ENCODE results near the gene ACTL8.
A peak's percentile ranks its signal among the peaks of the same experiment; 100 is the strongest.

ACTL8 gene

DNA sequence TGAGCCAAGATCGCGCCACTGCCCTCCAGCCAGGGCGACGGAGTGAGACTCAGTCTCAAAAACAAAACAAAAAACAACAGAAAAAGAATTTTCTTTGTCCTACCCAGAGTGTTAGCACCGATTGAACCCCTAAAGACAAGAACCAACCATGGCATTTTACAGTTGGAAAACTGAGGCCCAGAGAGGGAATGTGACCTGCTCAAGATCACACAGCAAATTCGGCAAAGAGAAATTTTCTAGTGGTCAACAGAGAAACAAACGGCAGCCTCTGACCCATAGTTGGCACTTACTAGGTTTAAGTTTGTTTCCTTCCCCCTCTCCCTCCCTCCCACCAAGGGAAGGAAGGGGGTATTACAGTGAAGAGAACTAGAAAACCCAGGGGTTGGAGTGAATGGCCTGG, 20.5 kb upstream of the ACTL8 start:
- Histone ChIP-seq H2BK120ac (ENCODE audit: low read depth, low read length) (no peak overlapping the region), H3K14ac (ENCODE audit: low read length) (no peak overlapping the region), H2BK5ac (ENCODE audit: low read length) (no peak overlapping the region), H2AK5ac (ENCODE audit: low read depth, low read length) (no peak overlapping the region), H3K27ac (replicated peaks; ENCODE audit: low read length) (no peak overlapping the region), H3K79me1 (ENCODE audit: low read depth, low read length) (no peaks in the 10 kb centered on the region), H4K91ac (ENCODE audit: low read depth, low read length, poor library complexity) (no peak overlapping the region), H3K27me3 (ENCODE audit: control insufficient read depth in 3 of 3, insufficient read depth in 3 of 3, low read depth in 1 of 3, low read length in 3 of 3) (peaks cover 0 to 26% (median 2%) of the 10 kb centered on the region in 3 experiments), H4K8ac (ENCODE audit: low read depth, low read length) (no peak overlapping the region), H3K4ac (ENCODE audit: low read length) (no peak overlapping the region), H2BK15ac (ENCODE audit: low read length) (no peak overlapping the region), H3K9ac (ENCODE audit: low read depth, low read length, poor library complexity) (no peak overlapping the region), H3K4me3 (ENCODE audit: low read length in 2 of 2) (no peak overlapping the region), H2AFZ (ENCODE audit: low read length) (no peak overlapping the region), H2BK12ac (ENCODE audit: low read length) (no peak overlapping the region), H3K18ac (ENCODE audit: low read length) (no peak overlapping the region), H3K4me2 (ENCODE audit: insufficient read depth, low read length, poor library complexity, severe bottlenecking) (no peak overlapping the region), H3K4me1 (ENCODE audit: control insufficient read depth in 2 of 2, insufficient read depth in 1 of 2, low read depth in 1 of 2, low read length in 2 of 2) (peaks cover 0 to 13% of the 10 kb centered on the region in 2 donors), H3K23ac (ENCODE audit: low read depth, low read length, poor library complexity) (no peak overlapping the region), H3K36me3 (replicated peaks in 1 of 2; ENCODE audit: control insufficient read depth in 2 of 2, insufficient read depth in 2 of 2, low read length in 2 of 2) (no peaks in the 10 kb centered on the region), H3K9me3 (replicated peaks in 1 of 2; ENCODE audit: control insufficient read depth in 2 of 2, insufficient read depth in 1 of 2, low read depth in 1 of 2, low read length in 2 of 2) (no peaks in the 10 kb centered on the region)
- no CpG with 5 or more reads among the region's 7 CpGs for WGBS, 2 donors (ENCODE audit: extremely low coverage in 2 of 2, insufficient read length in 2 of 2, insufficient replicate concordance in 1 of 2)
- DNase-seq (ENCODE audit: low spot score): no peak

DNA sequence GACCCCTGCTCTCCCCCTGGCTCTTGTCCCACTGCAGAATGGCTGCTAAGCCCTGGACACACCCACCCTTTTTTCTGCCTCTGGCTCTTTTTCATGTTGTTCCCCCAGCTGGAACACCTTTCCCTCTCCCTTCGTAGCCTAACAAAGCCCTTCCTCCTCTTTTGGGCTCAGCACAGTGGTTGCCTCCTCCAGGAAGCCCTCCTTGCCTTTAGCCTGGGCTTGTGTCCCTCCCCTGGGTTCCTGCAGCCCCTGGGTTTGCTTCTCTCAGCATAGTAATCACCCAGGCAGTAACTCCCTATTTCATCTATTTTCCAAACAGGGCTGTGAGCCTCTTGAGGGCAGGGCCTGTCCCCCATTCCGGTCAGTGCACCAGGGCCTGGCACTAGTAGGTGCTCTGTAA, 19.8 kb upstream of the ACTL8 start:
- Histone ChIP-seq H4K91ac (ENCODE audit: low read depth, low read length, poor library complexity) (peak overlapping the region; percentile 53), H3K18ac (ENCODE audit: low read length) (peak overlapping the region; percentile 89), H3K14ac (ENCODE audit: low read length) (peak overlapping the region; percentile 57), H4K8ac (ENCODE audit: low read depth, low read length) (no peak overlapping the region), H3K36me3 (replicated peaks in 1 of 2; ENCODE audit: control insufficient read depth in 2 of 2, insufficient read depth in 2 of 2, low read length in 2 of 2) (no peaks in the 10 kb centered on the region), H2AK5ac (ENCODE audit: low read depth, low read length) (peak overlapping the region; percentile 60), H2BK12ac (ENCODE audit: low read length) (peak overlapping the region; percentile 65), H3K4me2 (ENCODE audit: insufficient read depth, low read length, poor library complexity, severe bottlenecking) (no peak overlapping the region), H2BK120ac (ENCODE audit: low read depth, low read length) (peak overlapping the region; percentile 57), H2AFZ (ENCODE audit: low read length) (no peak overlapping the region), H3K4me1 (ENCODE audit: control insufficient read depth in 2 of 2, insufficient read depth in 1 of 2, low read depth in 1 of 2, low read length in 2 of 2) (peaks cover 0 to 13% of the 10 kb centered on the region in 2 donors), H3K27ac (replicated peaks; ENCODE audit: low read length) (no peak overlapping the region), H2BK5ac (ENCODE audit: low read length) (peak overlapping the region; percentile 16), H3K4me3 (ENCODE audit: low read length in 2 of 2) (no peak overlapping the region), H3K9ac (ENCODE audit: low read depth, low read length, poor library complexity) (no peak overlapping the region), H3K4ac (ENCODE audit: low read length) (no peak overlapping the region), H3K23ac (ENCODE audit: low read depth, low read length, poor library complexity) (peak overlapping the region; percentile 87), H2BK15ac (ENCODE audit: low read length) (peak overlapping the region; percentile 79), H3K79me1 (ENCODE audit: low read depth, low read length) (no peaks in the 10 kb centered on the region), H3K27me3 (ENCODE audit: control insufficient read depth in 3 of 3, insufficient read depth in 3 of 3, low read depth in 1 of 3, low read length in 3 of 3) (peaks cover 0 to 26% (median 2%) of the 10 kb centered on the region in 3 experiments), H3K9me3 (replicated peaks in 1 of 2; ENCODE audit: control insufficient read depth in 2 of 2, insufficient read depth in 1 of 2, low read depth in 1 of 2, low read length in 2 of 2) (no peaks in the 10 kb centered on the region)
- WGBS, 2 donors (ENCODE audit: extremely low coverage in 2 of 2, insufficient read length in 2 of 2, insufficient replicate concordance in 1 of 2): no CpG with 5 or more reads among the region's 2 CpGs
- DNase-seq (ENCODE audit: low spot score): no peak

DNA sequence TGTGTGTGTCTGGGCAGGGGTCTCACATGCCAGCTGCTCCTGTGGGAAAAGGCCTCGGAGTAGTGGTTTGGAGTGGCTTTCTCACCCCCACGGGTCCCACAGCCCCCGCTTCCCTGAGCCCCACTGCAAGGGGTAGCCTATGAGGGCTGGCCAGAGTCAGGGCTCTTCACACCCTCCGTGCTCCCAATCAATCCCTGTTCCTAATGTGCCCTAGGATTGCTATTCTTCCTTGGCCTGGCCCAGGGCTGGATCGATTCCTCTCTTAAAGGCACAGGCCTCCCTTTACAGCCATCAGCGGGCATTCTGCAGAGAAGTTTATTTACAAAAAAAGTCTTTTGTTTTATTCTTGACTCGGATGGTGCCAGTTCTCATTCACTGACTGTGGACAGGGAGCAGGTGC, 19.3 kb upstream of the ACTL8 start:
- Histone ChIP-seq H2AFZ (ENCODE audit: low read length) (no peak overlapping the region), H2BK5ac (ENCODE audit: low read length) (peak overlapping the region; percentile 16), H2BK120ac (ENCODE audit: low read depth, low read length) (peak overlapping the region; percentile 57), H2AK5ac (ENCODE audit: low read depth, low read length) (peak overlapping the region; percentile 60), H3K4me2 (ENCODE audit: insufficient read depth, low read length, poor library complexity, severe bottlenecking) (no peak overlapping the region), H2BK12ac (ENCODE audit: low read length) (peak overlapping the region; percentile 65), H2BK15ac (ENCODE audit: low read length) (peak overlapping the region; percentile 79), H3K9me3 (replicated peaks in 1 of 2; ENCODE audit: control insufficient read depth in 2 of 2, insufficient read depth in 1 of 2, low read depth in 1 of 2, low read length in 2 of 2) (no peaks in the 10 kb centered on the region), H3K9ac (ENCODE audit: low read depth, low read length, poor library complexity) (no peak overlapping the region), H3K18ac (ENCODE audit: low read length) (peak overlapping the region; percentile 89), H4K8ac (ENCODE audit: low read depth, low read length) (no peak overlapping the region), H3K27me3 (ENCODE audit: control insufficient read depth in 3 of 3, insufficient read depth in 3 of 3, low read depth in 1 of 3, low read length in 3 of 3) (peaks cover 0 to 23% (median 0%) of the 10 kb centered on the region in 3 experiments), H3K4me3 (ENCODE audit: low read length in 2 of 2) (no peak overlapping the region), H4K91ac (ENCODE audit: low read depth, low read length, poor library complexity) (peak overlapping the region; percentile 53), H3K14ac (ENCODE audit: low read length) (peak overlapping the region; percentile 57), H3K4ac (ENCODE audit: low read length) (no peak overlapping the region), H3K36me3 (replicated peaks in 1 of 2; ENCODE audit: control insufficient read depth in 2 of 2, insufficient read depth in 2 of 2, low read length in 2 of 2) (no peaks in the 10 kb centered on the region), H3K27ac (replicated peaks; ENCODE audit: low read length) (no peak overlapping the region), H3K23ac (ENCODE audit: low read depth, low read length, poor library complexity) (peak overlapping the region; percentile 87), H3K79me1 (ENCODE audit: low read depth, low read length) (no peaks in the 10 kb centered on the region), H3K4me1 (ENCODE audit: control insufficient read depth in 2 of 2, insufficient read depth in 1 of 2, low read depth in 1 of 2, low read length in 2 of 2) (peaks cover 0 to 13% of the 10 kb centered on the region in 2 donors)
- WGBS, 2 donors (ENCODE audit: extremely low coverage in 2 of 2, insufficient read length in 2 of 2, insufficient replicate concordance in 1 of 2): no CpG with 5 or more reads among the region's 7 CpGs
- no peak for DNase-seq (ENCODE audit: low spot score)

DNA sequence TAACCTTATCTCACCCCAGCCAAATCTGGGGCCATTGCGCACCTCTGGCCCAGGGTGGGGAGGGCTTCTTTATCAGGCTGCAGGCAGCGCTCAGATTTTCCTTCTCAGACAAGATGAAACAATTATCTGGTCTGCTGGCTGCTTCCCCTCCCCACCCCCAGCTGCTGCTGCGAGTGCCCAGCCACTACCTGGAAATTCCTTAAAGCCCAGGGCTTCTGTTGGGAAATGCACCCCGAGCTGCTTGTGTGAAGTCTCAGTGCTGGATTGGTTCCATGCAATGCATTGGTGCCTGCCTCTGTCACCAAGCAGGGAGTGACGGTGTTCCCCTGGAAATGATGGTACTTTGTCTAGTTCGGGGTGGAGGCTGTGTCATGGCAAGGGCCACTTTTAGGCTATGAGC, 18.5 kb upstream of the ACTL8 start:
- Histone ChIP-seq H2BK12ac (ENCODE audit: low read length) (no peak overlapping the region), H3K27ac (replicated peaks; ENCODE audit: low read length) (no peak overlapping the region), H2BK15ac (ENCODE audit: low read length) (peak overlapping the region; percentile 15), H3K4ac (ENCODE audit: low read length) (no peak overlapping the region), H3K79me1 (ENCODE audit: low read depth, low read length) (no peaks in the 10 kb centered on the region), H3K4me1 (ENCODE audit: control insufficient read depth in 2 of 2, insufficient read depth in 1 of 2, low read depth in 1 of 2, low read length in 2 of 2) (peaks cover 0 to 13% of the 10 kb centered on the region in 2 donors), H4K8ac (ENCODE audit: low read depth, low read length) (no peak overlapping the region), H3K9me3 (replicated peaks in 1 of 2; ENCODE audit: control insufficient read depth in 2 of 2, insufficient read depth in 1 of 2, low read depth in 1 of 2, low read length in 2 of 2) (no peaks in the 10 kb centered on the region), H3K4me2 (ENCODE audit: insufficient read depth, low read length, poor library complexity, severe bottlenecking) (no peak overlapping the region), H3K14ac (ENCODE audit: low read length) (peak overlapping the region; percentile 91), H3K4me3 (ENCODE audit: low read length in 2 of 2) (no peak overlapping the region), H3K36me3 (replicated peaks in 1 of 2; ENCODE audit: control insufficient read depth in 2 of 2, insufficient read depth in 2 of 2, low read length in 2 of 2) (no peaks in the 10 kb centered on the region), H3K23ac (ENCODE audit: low read depth, low read length, poor library complexity) (no peak overlapping the region), H2AFZ (ENCODE audit: low read length) (no peak overlapping the region), H2BK5ac (ENCODE audit: low read length) (no peak overlapping the region), H3K9ac (ENCODE audit: low read depth, low read length, poor library complexity) (no peak overlapping the region), H2AK5ac (ENCODE audit: low read depth, low read length) (peak overlapping the region; percentile 53), H3K18ac (ENCODE audit: low read length) (peak overlapping the region; percentile 28), H3K27me3 (ENCODE audit: control insufficient read depth in 3 of 3, insufficient read depth in 3 of 3, low read depth in 1 of 3, low read length in 3 of 3) (peaks cover 0 to 20% (median 0%) of the 10 kb centered on the region in 3 experiments), H4K91ac (ENCODE audit: low read depth, low read length, poor library complexity) (peak overlapping the region; percentile 15), H2BK120ac (ENCODE audit: low read depth, low read length) (no peak overlapping the region)
- WGBS, 2 donors (ENCODE audit: extremely low coverage in 2 of 2, insufficient read length in 2 of 2, insufficient replicate concordance in 1 of 2): no CpG with 5 or more reads among the region's 6 CpGs
- DNase-seq (ENCODE audit: low spot score): no peak

All from neuronal stem cell (in vitro differentiated cells).